ENCODE data around the gene HLF. TPM values are rescaled to one million over a fixed set of nuclear protein-coding genes. Genes with fewer than 3 reads are reported as not detected.

Gene HLF
- total RNA-seq, 4 donors from 2014 or later: 8.5 to 17.5 (median 13.3) TPM

- Histone ChIP-seq H3K9me3 (no peaks in the 10 kb centered on the region), H3K27ac (no peak overlapping the region), H3K4me1 (no peaks in the 10 kb centered on the region), H3K36me3 (no peaks in the 10 kb centered on the region), H3K4me3 (no peak overlapping the region), H3K27me3 (no peaks in the 10 kb centered on the region)
- TF ChIP-seq EP300 (IDR thresholded peaks at IDR 0.05; ENCODE audit: low read depth) (no peak), POLR2AphosphoS5 (IDR thresholded peaks at IDR 0.05) (no peak), CTCF (IDR thresholded peaks at IDR 0.05) (no peak), POLR2A (IDR thresholded peaks at IDR 0.05) (no peak)
- 84 to 100% methylated on average over 5 to 8 of the region's 8 CpGs for WGBS, 2 donors (ENCODE audit: low coverage in 1 of 2)
- in situ Hi-C loops (cut with MboI; ENCODE audit: low pct_ligation_motif_present in 1 of 4, low pct_unique_long_range_greater_than_20kb in 1 of 4, low sequenced_read_pairs in 3 of 4) (no loop called here), intact Hi-C loops (cut with DNase I; ENCODE audit: low total_unique reads) (no loop called here)
- DNase-seq: no peak
Measured at GRCh38 chr17:55314784-55315491, 50.2 kb downstream of the HLF start.

DNA sequence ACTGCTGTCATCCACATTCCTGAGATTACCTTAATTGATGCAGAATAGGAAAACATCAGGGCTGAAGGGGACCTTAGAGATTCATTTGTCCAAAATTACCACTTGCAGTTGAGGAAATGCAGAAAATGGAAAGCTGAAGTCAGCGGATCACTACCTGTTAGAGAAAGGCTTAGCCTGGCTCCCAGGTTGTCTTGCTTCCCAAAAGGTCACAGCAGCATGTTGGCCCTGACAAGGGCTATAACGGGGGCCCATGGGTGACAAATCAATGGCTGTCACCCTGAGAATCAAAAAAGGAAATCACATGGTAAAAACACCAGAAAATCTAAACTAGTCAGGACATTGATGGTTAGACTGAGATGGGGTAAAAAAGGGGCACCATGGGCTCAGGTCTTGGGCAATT, 51.7 kb downstream of the HLF start:
- WGBS, 2 donors (ENCODE audit: low coverage in 1 of 2): 80 to 85% methylated on average over 1 to 2 of the region's 2 CpGs
- no peaks in the 10 kb centered on the region for H3K4me1 ChIP-seq
- in situ Hi-C loops (cut with MboI; ENCODE audit: low pct_ligation_motif_present in 1 of 4, low pct_unique_long_range_greater_than_20kb in 1 of 4, low sequenced_read_pairs in 3 of 4): no loop called here
- intact Hi-C loops (cut with DNase I; ENCODE audit: low total_unique reads): no loop called here
- no peak for DNase-seq
- no peak overlapping the region for H3K27ac ChIP-seq
- H3K9me3 ChIP-seq: no peaks in the 10 kb centered on the region
- TF ChIP-seq POLR2A (IDR thresholded peaks at IDR 0.05): no peak
- no peak for TF ChIP-seq POLR2AphosphoS5 (IDR thresholded peaks at IDR 0.05)
- TF ChIP-seq CTCF (IDR thresholded peaks at IDR 0.05): no peak
- TF ChIP-seq EP300 (IDR thresholded peaks at IDR 0.05; ENCODE audit: low read depth): no peak
- no peak overlapping the region for H3K4me3 ChIP-seq
- no peaks in the 10 kb centered on the region for H3K36me3 ChIP-seq
- no peaks in the 10 kb centered on the region for H3K27me3 ChIP-seq

DNA sequence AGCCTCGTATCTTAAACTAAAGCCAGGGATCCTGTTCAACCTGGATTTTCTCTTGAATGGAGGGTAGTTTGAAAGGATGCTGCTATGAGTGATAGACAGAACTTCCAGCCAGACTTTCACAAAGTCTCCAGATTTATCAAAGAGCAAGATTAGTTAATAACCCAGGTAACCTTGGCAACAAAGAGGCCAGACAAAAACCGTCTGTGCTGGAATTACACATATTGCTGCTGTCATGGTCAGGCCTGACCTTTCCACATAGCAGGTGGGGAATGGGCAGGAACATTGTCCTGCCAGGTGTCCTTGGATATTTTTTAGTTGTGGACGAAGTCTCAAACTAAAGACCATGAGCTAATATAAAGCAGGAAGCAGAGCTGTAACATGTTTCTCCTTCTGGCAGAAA, 52.5 kb downstream of the HLF start:
- H3K36me3 ChIP-seq: no peaks in the 10 kb centered on the region
- no peak overlapping the region for H3K27ac ChIP-seq
- intact Hi-C loops (cut with DNase I; ENCODE audit: low total_unique reads): no loop called here
- no peak for DNase-seq
- no peaks in the 10 kb centered on the region for H3K27me3 ChIP-seq
- 64 to 88% methylated on average over 2 to 3 of the region's 3 CpGs for WGBS, 2 donors (ENCODE audit: low coverage in 1 of 2)
- no peak overlapping the region for H3K4me3 ChIP-seq
- in situ Hi-C loops (cut with MboI; ENCODE audit: low pct_ligation_motif_present in 1 of 4, low pct_unique_long_range_greater_than_20kb in 1 of 4, low sequenced_read_pairs in 3 of 4): no loop called here
- no peak for TF ChIP-seq EP300 (IDR thresholded peaks at IDR 0.05; ENCODE audit: low read depth)
- TF ChIP-seq POLR2A (IDR thresholded peaks at IDR 0.05): no peak
- no peak for TF ChIP-seq POLR2AphosphoS5 (IDR thresholded peaks at IDR 0.05)
- TF ChIP-seq CTCF (IDR thresholded peaks at IDR 0.05): no peak
- no peaks in the 10 kb centered on the region for H3K9me3 ChIP-seq
- H3K4me1 ChIP-seq: no peaks in the 10 kb centered on the region

- no peaks in the 10 kb centered on the region for H3K36me3 ChIP-seq
- H3K4me3 ChIP-seq: no peak overlapping the region
- no peaks in the 10 kb centered on the region for H3K27me3 ChIP-seq
- no peaks in the 10 kb centered on the region for H3K9me3 ChIP-seq
- 89 to 100% methylated on average over 3 to 8 of the region's 8 CpGs for WGBS, 2 donors (ENCODE audit: low coverage in 1 of 2)
- no peak overlapping the region for H3K27ac ChIP-seq
- no peaks in the 10 kb centered on the region for H3K4me1 ChIP-seq
- intact Hi-C loops (cut with DNase I; ENCODE audit: low total_unique reads): no loop called here
- TF ChIP-seq EP300 (IDR thresholded peaks at IDR 0.05; ENCODE audit: low read depth) (no peak), CTCF (IDR thresholded peaks at IDR 0.05) (no peak), POLR2A (IDR thresholded peaks at IDR 0.05) (no peak), POLR2AphosphoS5 (IDR thresholded peaks at IDR 0.05) (no peak)
- DNase-seq: no peak
- in situ Hi-C loops (cut with MboI; ENCODE audit: low pct_ligation_motif_present in 1 of 4, low pct_unique_long_range_greater_than_20kb in 1 of 4, low sequenced_read_pairs in 3 of 4): no loop called here
Measured at GRCh38 chr17:55318081-55318480, 53.3 kb downstream of the HLF start.
